NCI-H1092 (cell line): ENCODE results near the gene CPS1.
A peak's percentile ranks its signal among the peaks of the same experiment; 100 is the strongest.

Experiments used
- DNase-seq: peaks from one replicate; lab custom pipeline; 2025; lab: John Stamatoyannopoulos, UW

The CPS1 gene

DNA sequence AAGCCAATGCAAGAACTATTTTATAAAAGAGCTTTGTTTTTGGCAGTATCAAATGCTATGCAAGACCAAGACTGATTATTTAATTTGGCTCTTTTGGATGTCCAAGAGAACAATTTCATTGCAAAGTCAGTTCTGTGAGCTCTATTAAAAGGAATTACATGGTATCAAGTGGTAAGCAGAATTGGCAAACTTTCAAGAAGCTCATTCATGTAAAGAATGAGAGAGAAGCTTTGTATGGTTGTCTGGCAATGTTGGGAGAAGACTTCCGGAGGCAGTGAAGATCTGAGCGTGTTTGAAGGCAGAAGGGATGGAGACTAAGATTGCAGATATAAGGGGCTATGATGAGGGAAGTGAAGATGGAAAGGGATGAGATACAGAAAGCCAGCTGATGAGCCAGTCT lies 49.6 kb downstream of the CPS1 start:
- DNase-seq = no peak

- DNase-seq = no peak
Observed at GRCh38 chr2:210611466-210611865, 55.1 kb downstream of the CPS1 start.

- no peak for DNase-seq
Observed at GRCh38 chr2:210616074-210616473, 59.7 kb downstream of the CPS1 start.

- no peak for DNase-seq
Observed at GRCh38 chr2:210617318-210617717, 60.9 kb downstream of the CPS1 start.

- peak; percentile 25 for DNase-seq
Observed at GRCh38 chr2:210617732-210618330, 61.4 kb downstream of the CPS1 start.

DNA sequence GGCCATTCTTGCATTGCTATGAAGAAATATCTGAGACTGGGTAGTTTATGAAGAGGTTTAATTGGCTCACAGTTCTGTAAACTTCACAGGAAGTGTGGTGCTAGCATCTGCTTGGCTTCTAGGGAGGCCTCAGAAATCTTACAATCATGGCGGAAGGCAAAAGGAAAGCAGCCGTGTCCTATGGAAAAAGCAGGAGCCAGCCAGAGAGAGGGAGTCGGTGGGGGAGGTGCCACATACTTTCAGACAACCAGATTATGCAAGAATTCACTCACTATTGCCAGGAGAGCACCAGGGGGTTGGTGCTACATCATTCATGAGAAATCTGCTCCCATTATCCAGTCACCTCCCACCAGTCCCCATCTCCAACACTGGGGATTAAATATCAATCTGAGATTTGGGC lies 64.1 kb downstream of the CPS1 start:
- DNase-seq = no peak

GRCh38 chr2:210623506-210623905 lies 67.1 kb downstream of the CPS1 start:
- no peak for DNase-seq

DNA sequence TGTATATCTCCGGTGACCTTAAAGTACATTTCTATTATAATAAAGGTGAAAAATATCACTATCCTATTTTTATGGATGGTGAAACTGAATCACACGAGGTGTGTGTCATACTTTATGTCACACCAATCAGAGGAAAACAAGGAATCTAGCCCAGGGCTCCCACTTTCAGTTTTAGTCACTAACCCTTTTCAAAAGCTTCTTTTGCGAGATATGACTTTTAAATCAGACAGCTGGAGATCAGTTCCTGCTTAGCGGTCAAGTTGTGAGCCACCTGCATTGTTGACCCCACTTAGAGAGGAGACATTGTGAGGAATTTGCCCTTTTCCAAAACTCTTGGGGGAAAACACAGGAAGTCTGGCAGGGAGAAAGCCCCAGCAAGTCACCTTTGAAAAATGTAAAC lies 70.5 kb downstream of the CPS1 start:
- no peak for DNase-seq

DNA sequence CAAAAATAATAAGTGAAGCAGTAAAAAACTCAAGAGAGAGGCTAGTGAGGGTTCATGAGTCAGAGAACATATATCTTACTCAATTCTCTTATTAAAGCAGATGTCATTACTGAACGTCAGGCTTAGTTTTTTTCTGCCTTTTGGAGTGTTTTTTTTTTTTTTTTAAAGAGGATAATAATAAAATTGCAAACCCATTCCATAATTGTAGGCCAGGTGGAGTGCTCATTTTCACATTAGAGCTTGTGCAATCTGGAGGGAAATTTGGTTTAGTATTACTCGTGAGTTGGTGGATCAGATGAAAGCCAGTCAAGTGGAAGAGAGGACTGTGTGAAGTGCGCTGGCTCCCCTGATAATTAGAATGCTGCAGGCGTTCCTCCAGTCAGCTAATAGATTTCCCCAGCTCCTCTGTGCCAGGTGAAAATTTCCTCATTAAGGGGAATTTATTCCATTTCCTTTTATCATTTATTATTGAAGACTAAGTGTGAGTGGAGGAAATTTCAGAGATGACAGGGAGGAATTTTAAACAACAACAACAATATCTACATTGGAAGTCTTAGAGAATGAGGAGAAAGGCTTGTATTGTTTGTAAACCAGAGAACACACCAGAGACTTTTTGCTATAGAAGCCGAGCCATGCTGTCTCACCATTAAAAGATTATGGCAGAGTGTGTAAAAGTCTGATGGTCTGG lies 74.6 kb downstream of the CPS1 start:
- DNase-seq = peak; percentile 49

GRCh38 chr2:210633699-210634098 lies 77.3 kb downstream of the CPS1 start:
- DNase-seq = no peak

DNA sequence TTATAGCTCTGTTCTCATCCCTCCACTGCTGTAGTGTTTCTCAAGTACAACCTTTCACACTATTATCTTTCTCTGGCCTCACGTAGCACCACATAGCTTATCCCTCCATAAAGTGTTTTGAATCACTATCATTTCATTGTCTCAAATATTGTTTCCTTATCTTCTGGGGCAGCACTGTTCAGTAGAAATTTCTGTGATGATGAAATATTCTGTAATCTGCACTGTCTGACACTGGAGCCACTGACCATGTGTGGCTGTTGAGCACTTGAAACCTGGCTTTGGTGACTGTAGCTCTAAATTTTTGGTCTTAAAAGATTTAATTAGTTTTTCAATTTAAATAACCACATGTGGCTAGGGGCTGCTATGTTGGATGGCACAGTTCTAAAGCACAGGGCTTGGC lies 78.9 kb downstream of the CPS1 start:
- no peak for DNase-seq

DNA sequence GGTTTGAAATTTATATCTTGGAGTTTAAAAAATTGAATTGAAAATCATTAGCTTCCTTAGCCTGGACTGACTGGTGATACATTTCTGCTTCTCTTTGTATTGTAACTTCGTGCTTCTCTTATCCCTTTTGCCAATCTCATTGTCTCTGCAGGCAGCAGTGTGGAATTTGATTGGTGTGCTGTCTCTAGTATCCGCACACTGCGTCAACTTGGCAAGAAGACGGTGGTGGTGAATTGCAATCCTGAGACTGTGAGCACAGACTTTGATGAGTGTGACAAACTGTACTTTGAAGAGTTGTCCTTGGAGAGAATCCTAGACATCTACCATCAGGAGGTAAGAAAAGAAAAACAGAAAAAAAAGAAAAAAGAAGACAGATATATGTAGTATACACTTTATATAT lies 85.9 kb downstream of the CPS1 start:
- DNase-seq = no peak

- no peak for DNase-seq
Observed at GRCh38 chr2:210647151-210647550, 90.8 kb downstream of the CPS1 start.

DNA sequence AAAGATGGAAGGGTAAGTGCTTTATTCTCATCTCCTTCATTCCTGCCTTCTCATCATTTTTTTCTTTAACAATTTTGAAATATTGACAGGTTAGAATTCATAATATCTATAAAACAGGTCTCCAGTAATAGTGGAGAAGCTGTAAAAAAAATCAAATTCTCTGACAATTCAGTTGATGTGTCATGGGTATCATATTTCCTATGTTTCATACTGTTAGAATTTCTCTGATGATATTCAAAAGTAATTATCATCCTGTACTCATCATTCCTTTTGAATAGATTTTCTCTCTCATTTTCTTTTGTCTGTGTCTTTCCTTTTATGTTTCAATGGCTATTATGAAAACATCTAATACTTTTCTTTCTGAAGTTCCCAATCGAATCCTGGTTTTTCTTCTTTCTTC lies 97.7 kb downstream of the CPS1 start:
- DNase-seq = no peak

- DNase-seq = no peak
Observed at GRCh38 chr2:210655229-210655975, 99.0 kb downstream of the CPS1 start.

- DNase-seq = no peak
Observed at GRCh38 chr2:210657874-210658273, 101.5 kb downstream of the CPS1 start.

GRCh38 chr2:210660751-210661150 lies 104.4 kb downstream of the CPS1 start:
- DNase-seq = no peak

GRCh38 chr2:210662560-210662959 lies 106.2 kb downstream of the CPS1 start:
- DNase-seq = no peak

GRCh38 chr2:210663631-210664089 lies 107.3 kb downstream of the CPS1 start:
- DNase-seq = no peak

- DNase-seq = no peak
Observed at GRCh38 chr2:210667711-210668110, 111.3 kb downstream of the CPS1 start.

DNA sequence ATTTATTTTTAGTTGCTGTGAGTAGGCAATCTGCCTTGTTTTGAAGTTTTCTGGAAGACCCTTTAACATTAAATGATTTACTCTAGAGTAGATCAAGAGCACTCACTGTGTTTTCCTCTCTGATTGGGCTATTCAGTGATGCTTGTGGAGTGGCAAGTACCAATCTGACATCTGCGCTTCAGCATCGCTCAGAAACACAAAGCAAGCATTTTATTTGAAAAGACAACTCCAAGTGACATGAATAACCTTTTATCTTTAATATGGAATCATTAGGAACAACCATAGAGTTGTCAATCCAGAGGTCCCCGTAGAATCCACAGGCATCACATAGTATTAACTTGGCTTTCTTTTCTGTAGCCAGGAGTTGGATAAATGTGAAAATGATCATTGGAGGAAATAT lies 114.7 kb downstream of the CPS1 start:
- DNase-seq = no peak

- DNase-seq = no peak
Observed at GRCh38 chr2:210673117-210673516, 116.7 kb downstream of the CPS1 start.

GRCh38 chr2:210676067-210676466 lies 119.7 kb downstream of the CPS1 start:
- no peak for DNase-seq
